HL-60 (cell line): ENCODE data around the gene SLC26A1.

Experiments used
- POLR2AphosphoS5 ChIP-seq: IDR thresholded peaks from 2 replicates; pipeline ENCODE4 v1.6.1; 2012; ENCODE audit warnings: low read depth
- TF ChIP-seq, protein P1 (sequence below): IDR thresholded peaks from one replicate; pipeline ENCODE4 v1.5.1; 2011; ENCODE audit warnings: low read length, control low read depth, inconsistent platforms; ENCODE audit not compliant: insufficient read depth
- TF ChIP-seq, protein P2 (sequence below): IDR thresholded peaks from 2 replicates; pipeline ENCODE4 v1.6.1; 2012; ENCODE audit warnings: low read depth; ENCODE audit not compliant: insufficient replicate concordance

DNA sequence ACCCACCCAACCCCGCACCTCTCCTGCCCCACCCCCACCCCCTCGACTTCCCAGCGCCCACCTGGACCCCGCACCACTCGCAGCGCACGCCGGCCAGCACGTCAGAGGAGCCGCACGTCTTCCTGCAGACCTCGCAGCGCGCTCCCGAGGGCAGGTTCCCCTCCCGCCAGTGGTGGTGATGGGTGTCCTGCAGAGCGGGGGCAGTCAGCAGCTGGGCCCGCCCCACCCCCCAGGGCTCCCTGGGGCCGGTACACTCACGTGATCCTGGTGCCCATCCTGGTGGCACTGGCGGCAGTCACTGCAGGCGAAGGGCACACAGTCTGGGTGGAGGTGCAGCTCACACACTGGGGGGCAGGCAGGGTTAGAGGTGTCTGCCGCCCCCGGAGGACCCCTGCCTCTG, 25.0 kb downstream of the SLC26A1 start:
- TF ChIP-seq, protein P1, sequence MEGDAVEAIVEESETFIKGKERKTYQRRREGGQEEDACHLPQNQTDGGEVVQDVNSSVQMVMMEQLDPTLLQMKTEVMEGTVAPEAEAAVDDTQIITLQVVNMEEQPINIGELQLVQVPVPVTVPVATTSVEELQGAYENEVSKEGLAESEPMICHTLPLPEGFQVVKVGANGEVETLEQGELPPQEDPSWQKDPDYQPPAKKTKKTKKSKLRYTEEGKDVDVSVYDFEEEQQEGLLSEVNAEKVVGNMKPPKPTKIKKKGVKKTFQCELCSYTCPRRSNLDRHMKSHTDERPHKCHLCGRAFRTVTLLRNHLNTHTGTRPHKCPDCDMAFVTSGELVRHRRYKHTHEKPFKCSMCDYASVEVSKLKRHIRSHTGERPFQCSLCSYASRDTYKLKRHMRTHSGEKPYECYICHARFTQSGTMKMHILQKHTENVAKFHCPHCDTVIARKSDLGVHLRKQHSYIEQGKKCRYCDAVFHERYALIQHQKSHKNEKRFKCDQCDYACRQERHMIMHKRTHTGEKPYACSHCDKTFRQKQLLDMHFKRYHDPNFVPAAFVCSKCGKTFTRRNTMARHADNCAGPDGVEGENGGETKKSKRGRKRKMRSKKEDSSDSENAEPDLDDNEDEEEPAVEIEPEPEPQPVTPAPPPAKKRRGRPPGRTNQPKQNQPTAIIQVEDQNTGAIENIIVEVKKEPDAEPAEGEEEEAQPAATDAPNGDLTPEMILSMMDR: no peak
- no peak for TF ChIP-seq POLR2AphosphoS5
- TF ChIP-seq, protein P2, sequence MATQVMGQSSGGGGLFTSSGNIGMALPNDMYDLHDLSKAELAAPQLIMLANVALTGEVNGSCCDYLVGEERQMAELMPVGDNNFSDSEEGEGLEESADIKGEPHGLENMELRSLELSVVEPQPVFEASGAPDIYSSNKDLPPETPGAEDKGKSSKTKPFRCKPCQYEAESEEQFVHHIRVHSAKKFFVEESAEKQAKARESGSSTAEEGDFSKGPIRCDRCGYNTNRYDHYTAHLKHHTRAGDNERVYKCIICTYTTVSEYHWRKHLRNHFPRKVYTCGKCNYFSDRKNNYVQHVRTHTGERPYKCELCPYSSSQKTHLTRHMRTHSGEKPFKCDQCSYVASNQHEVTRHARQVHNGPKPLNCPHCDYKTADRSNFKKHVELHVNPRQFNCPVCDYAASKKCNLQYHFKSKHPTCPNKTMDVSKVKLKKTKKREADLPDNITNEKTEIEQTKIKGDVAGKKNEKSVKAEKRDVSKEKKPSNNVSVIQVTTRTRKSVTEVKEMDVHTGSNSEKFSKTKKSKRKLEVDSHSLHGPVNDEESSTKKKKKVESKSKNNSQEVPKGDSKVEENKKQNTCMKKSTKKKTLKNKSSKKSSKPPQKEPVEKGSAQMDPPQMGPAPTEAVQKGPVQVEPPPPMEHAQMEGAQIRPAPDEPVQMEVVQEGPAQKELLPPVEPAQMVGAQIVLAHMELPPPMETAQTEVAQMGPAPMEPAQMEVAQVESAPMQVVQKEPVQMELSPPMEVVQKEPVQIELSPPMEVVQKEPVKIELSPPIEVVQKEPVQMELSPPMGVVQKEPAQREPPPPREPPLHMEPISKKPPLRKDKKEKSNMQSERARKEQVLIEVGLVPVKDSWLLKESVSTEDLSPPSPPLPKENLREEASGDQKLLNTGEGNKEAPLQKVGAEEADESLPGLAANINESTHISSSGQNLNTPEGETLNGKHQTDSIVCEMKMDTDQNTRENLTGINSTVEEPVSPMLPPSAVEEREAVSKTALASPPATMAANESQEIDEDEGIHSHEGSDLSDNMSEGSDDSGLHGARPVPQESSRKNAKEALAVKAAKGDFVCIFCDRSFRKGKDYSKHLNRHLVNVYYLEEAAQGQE: no peak
